ENCODE data around the gene PTPN11. TPM values are rescaled to one million over a fixed set of nuclear protein-coding genes. Genes with fewer than 3 reads are reported as not detected.

Gene PTPN11
- polyA plus RNA-seq, 1 experiment: 137 TPM

GRCh38 chr12:112419297-112420133 lies 768 bp downstream of the PTPN11 start:
- Histone ChIP-seq H3K9me3 (ENCODE audit: control insufficient read depth, insufficient read depth, low read length) (no peaks in the 10 kb centered on the region), H3K4me3 (ENCODE audit: low read depth, low read length) (peak overlapping the region; percentile 94), H3K27ac (ENCODE audit: low read depth, low read length) (peak overlapping the region; percentile 96), H3K27me3 (ENCODE audit: control insufficient read depth, insufficient read depth, low read length) (no peaks in the 10 kb centered on the region)
- CTCF ChIA-PET: interaction anchor here (1.0 to 1.2 kb wide), 2 partner anchors 8 to 9 kb away, joined by 3 to 5 read pairs; no protein-coding TSS in a partner anchor
- no peak for TF ChIP-seq CTCF (IDR thresholded peaks at IDR 0.05; ENCODE audit: low read depth, low read length)
- DNase-seq (ENCODE audit: low read depth, low spot score): peak; percentile 50
- POLR2A ChIA-PET: interaction anchor here (1.0 kb wide), 1 partner anchor 10 kb away, joined by 5 read pairs; no protein-coding TSS in a partner anchor

- no peak overlapping the region for H3K27ac ChIP-seq (ENCODE audit: low read depth, low read length)
- no peaks in the 10 kb centered on the region for H3K9me3 ChIP-seq (ENCODE audit: control insufficient read depth, insufficient read depth, low read length)
- no peaks in the 10 kb centered on the region for H3K27me3 ChIP-seq (ENCODE audit: control insufficient read depth, insufficient read depth, low read length)
- ChIA-PET POLR2A (no interaction called here), CTCF (interaction anchor here (1.2 kb wide), 1 partner anchor 8 kb away, joined by 3 read pairs; no protein-coding TSS in a partner anchor)
- TF ChIP-seq CTCF (IDR thresholded peaks at IDR 0.05; ENCODE audit: low read depth, low read length): no peak
- 0 out of 2 replicates have a peak overlapping the region, but pooled peaks have one; percentile 13 for H3K4me3 ChIP-seq (ENCODE audit: low read depth, low read length)
- no peak for DNase-seq (ENCODE audit: low read depth, low spot score)
Measured at GRCh38 chr12:112420740-112421139, 2.0 kb downstream of the PTPN11 start.

GRCh38 chr12:112421363-112421762 lies 2.6 kb downstream of the PTPN11 start:
- no peaks in the 10 kb centered on the region for H3K27me3 ChIP-seq (ENCODE audit: control insufficient read depth, insufficient read depth, low read length)
- POLR2A ChIA-PET: no interaction called here
- no peak overlapping the region for H3K4me3 ChIP-seq (ENCODE audit: low read depth, low read length)
- H3K9me3 ChIP-seq (ENCODE audit: control insufficient read depth, insufficient read depth, low read length): no peaks in the 10 kb centered on the region
- CTCF ChIA-PET: no interaction called here
- no peak for TF ChIP-seq CTCF (IDR thresholded peaks at IDR 0.05; ENCODE audit: low read depth, low read length)
- no peak for DNase-seq (ENCODE audit: low read depth, low spot score)
- H3K27ac ChIP-seq (ENCODE audit: low read depth, low read length): no peak overlapping the region

- POLR2A ChIA-PET: interaction anchor here (0.6 kb wide), 1 partner anchor 117 kb away, joined by 3 read pairs; no protein-coding TSS in a partner anchor
- no peak for DNase-seq (ENCODE audit: low read depth, low spot score)
Measured at GRCh38 chr12:112422531-112422930, 3.8 kb downstream of the PTPN11 start.

More at GRCh38 chr12:112422531-112422930, 3.8 kb downstream of the PTPN11 start:
- no peaks in the 10 kb centered on the region for H3K27me3 ChIP-seq (ENCODE audit: control insufficient read depth, insufficient read depth, low read length)
- no peak overlapping the region for H3K27ac ChIP-seq (ENCODE audit: low read depth, low read length)
- H3K9me3 ChIP-seq (ENCODE audit: control insufficient read depth, insufficient read depth, low read length): no peaks in the 10 kb centered on the region
- no peak overlapping the region for H3K4me3 ChIP-seq (ENCODE audit: low read depth, low read length)
- no peak for TF ChIP-seq CTCF (IDR thresholded peaks at IDR 0.05; ENCODE audit: low read depth, low read length)
- CTCF ChIA-PET: no interaction called here

All from AG04450 (cell line).